ENCODE data around the gene CDK8. TPM values are rescaled to one million over a fixed set of nuclear protein-coding genes. Genes with fewer than 3 reads are reported as not detected.

Gene CDK8
- total RNA-seq, 3 donors from 2014 or later (not counting 1 experiment from before 2014, with no cell fraction given), result 10.0 to 13.1 (median 10.9) TPM

DNA sequence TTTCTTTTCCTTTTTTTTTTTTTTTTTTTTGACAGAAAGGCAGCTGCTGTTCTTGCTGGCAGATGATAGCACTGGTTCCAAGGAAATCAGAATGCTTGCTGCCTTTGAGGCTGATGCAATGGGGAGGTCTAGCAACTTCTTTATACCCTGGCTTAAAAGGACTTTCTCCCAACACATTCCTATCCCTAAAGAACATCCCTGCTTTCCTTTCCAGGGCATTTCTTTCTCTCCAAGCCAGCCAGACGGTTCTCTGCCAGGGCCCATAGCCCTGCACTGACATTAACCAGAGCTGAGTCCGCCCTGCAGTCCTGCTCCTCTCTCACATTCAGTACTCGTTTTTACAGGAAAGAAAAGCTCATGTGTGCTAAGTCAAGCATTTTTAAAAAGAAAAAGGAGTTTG is 169.7 kb downstream of the CDK8 start:
- H3K27ac Mint-ChIP-seq, result no peak overlapping the region
- no peaks in the 10 kb centered on the region for H3K4me1 ChIP-seq (ENCODE audit: control insufficient read depth, insufficient read depth, low read length)
- 59% methylated on average over 3 of the region's 3 CpGs for WGBS (ENCODE audit: insufficient coverage)
- no peak overlapping the region for H3K4me3 ChIP-seq (ENCODE audit: low read length)
- ATAC-seq, result no peak
- H3K9me3 Mint-ChIP-seq, result no peaks in the 10 kb centered on the region
- no peak for DNase-seq
- TF ChIP-seq, protein P1, sequence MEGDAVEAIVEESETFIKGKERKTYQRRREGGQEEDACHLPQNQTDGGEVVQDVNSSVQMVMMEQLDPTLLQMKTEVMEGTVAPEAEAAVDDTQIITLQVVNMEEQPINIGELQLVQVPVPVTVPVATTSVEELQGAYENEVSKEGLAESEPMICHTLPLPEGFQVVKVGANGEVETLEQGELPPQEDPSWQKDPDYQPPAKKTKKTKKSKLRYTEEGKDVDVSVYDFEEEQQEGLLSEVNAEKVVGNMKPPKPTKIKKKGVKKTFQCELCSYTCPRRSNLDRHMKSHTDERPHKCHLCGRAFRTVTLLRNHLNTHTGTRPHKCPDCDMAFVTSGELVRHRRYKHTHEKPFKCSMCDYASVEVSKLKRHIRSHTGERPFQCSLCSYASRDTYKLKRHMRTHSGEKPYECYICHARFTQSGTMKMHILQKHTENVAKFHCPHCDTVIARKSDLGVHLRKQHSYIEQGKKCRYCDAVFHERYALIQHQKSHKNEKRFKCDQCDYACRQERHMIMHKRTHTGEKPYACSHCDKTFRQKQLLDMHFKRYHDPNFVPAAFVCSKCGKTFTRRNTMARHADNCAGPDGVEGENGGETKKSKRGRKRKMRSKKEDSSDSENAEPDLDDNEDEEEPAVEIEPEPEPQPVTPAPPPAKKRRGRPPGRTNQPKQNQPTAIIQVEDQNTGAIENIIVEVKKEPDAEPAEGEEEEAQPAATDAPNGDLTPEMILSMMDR (IDR thresholded peaks at IDR 0.05), result no peak
- intact Hi-C loops (cut with micrococcal nuclease), result no loop called here
- no peak overlapping the region for H3K4me3 Mint-ChIP-seq
- peaks cover 10% of the 10 kb centered on the region for H3K27me3 ChIP-seq (ENCODE audit: control insufficient read depth, insufficient read depth, low read length)
- H3K9me3 ChIP-seq (ENCODE audit: control insufficient read depth, insufficient read depth, low read length), result no peaks in the 10 kb centered on the region
- H3K4me1 Mint-ChIP-seq, result no peaks in the 10 kb centered on the region
- no peaks in the 10 kb centered on the region for H3K36me3 ChIP-seq (ENCODE audit: control insufficient read depth, insufficient read depth, low read length)
- no peaks in the 10 kb centered on the region for H3K36me3 Mint-ChIP-seq
- peaks cover 13 to 25% of the 10 kb centered on the region in 2 donors for H3K27me3 Mint-ChIP-seq (ENCODE audit: low read depth in 2 of 2)
- no peak overlapping the region for H3K27ac ChIP-seq (ENCODE audit: low read length)

GRCh38 chr13:26424181-26424580 is 170.3 kb downstream of the CDK8 start:
- Mint-ChIP-seq H3K36me3 (no peaks in the 10 kb centered on the region), H3K9me3 (no peaks in the 10 kb centered on the region), H3K4me3 (no peak overlapping the region), H3K27me3 (ENCODE audit: low read depth in 2 of 2) (peaks cover 17 to 30% of the 10 kb centered on the region in 2 donors), H3K27ac (no peak overlapping the region), H3K4me1 (no peaks in the 10 kb centered on the region)
- no peaks in the 10 kb centered on the region for H3K9me3 ChIP-seq (ENCODE audit: control insufficient read depth, insufficient read depth, low read length)
- no peaks in the 10 kb centered on the region for H3K4me1 ChIP-seq (ENCODE audit: control insufficient read depth, insufficient read depth, low read length)
- H3K4me3 ChIP-seq (ENCODE audit: low read length), result no peak overlapping the region
- DNase-seq (no peak), ATAC-seq (peak in 1 of 3 donors; percentile 17)
- peaks cover 10% of the 10 kb centered on the region for H3K27me3 ChIP-seq (ENCODE audit: control insufficient read depth, insufficient read depth, low read length)
- WGBS (ENCODE audit: insufficient coverage), result 91% methylated on average over 14 of the region's 14 CpGs
- intact Hi-C loops (cut with micrococcal nuclease), result no loop called here
- TF ChIP-seq, protein P1 (IDR thresholded peaks at IDR 0.05), result no peak
- H3K36me3 ChIP-seq (ENCODE audit: control insufficient read depth, insufficient read depth, low read length), result no peaks in the 10 kb centered on the region
- no peak overlapping the region for H3K27ac ChIP-seq (ENCODE audit: low read length)

- Mint-ChIP-seq H3K4me3 (no peak overlapping the region), H3K4me1 (no peaks in the 10 kb centered on the region), H3K9me3 (no peaks in the 10 kb centered on the region), H3K36me3 (no peaks in the 10 kb centered on the region), H3K27me3 (ENCODE audit: low read depth in 2 of 2) (peaks cover 19 to 35% of the 10 kb centered on the region in 2 donors), H3K27ac (no peak overlapping the region)
- no peaks in the 10 kb centered on the region for H3K36me3 ChIP-seq (ENCODE audit: control insufficient read depth, insufficient read depth, low read length)
- ATAC-seq, result no peak
- no peak for DNase-seq
- H3K27ac ChIP-seq (ENCODE audit: low read length), result no peak overlapping the region
- 80% methylated on average over 8 of the region's 9 CpGs for WGBS (ENCODE audit: insufficient coverage)
- peaks cover 10% of the 10 kb centered on the region for H3K27me3 ChIP-seq (ENCODE audit: control insufficient read depth, insufficient read depth, low read length)
- intact Hi-C loops (cut with micrococcal nuclease), result no loop called here
- TF ChIP-seq, protein P1 (IDR thresholded peaks at IDR 0.05), result no peak
- no peaks in the 10 kb centered on the region for H3K9me3 ChIP-seq (ENCODE audit: control insufficient read depth, insufficient read depth, low read length)
- H3K4me3 ChIP-seq (ENCODE audit: low read length), result no peak overlapping the region
- no peaks in the 10 kb centered on the region for H3K4me1 ChIP-seq (ENCODE audit: control insufficient read depth, insufficient read depth, low read length)
These were observed 171.8 kb downstream of the CDK8 start for GRCh38 chr13:26425443-26426358.
